Subcutaneous abdominal adipose tissue (tissue), 5 donors: ENCODE results near the gene TTYH3.

Experiments
- H3K27ac ChIP-seq: one replicate; pipeline ENCODE4 v1.7.0; 2013; ENCODE audit warnings: low read depth, mild to moderate bottlenecking, inconsistent platforms, low read length, moderate library complexity
- H3K27me3 ChIP-seq, 5 donors: one replicate each; pipeline ENCODE4 v1.7.0; 2013; ENCODE audit warnings: low read length in 5 of 5, inconsistent platforms in 1 of 5; ENCODE audit not compliant: control insufficient read depth in 5 of 5, insufficient read depth in 4 of 5
- H3K36me3 ChIP-seq, 5 donors: one replicate each; pipeline ENCODE4 v1.7.0; 2013; ENCODE audit warnings: low read length in 5 of 5; ENCODE audit not compliant: control insufficient read depth in 5 of 5, insufficient read depth in 5 of 5
- H3K4me1 ChIP-seq, 5 donors: one replicate each; pipeline ENCODE4 v1.7.0; 2013; ENCODE audit warnings: low read length in 5 of 5, mild to moderate bottlenecking in 3 of 5, moderate library complexity in 1 of 5; ENCODE audit not compliant: control insufficient read depth in 5 of 5, insufficient read depth in 5 of 5
- H3K4me3 ChIP-seq, 5 donors: one replicate each; pipeline ENCODE4 v1.7.0; 2013; ENCODE audit warnings: low read length in 5 of 5, low read depth in 1 of 5
- H3K9ac ChIP-seq, 5 donors: one replicate each; pipeline ENCODE4 v1.7.0; 2013; ENCODE audit warnings: low read length in 5 of 5, mild to moderate bottlenecking in 4 of 5, moderate library complexity in 3 of 5
- H3K9me3 ChIP-seq, 5 donors: one replicate each; pipeline ENCODE4 v1.7.0; 2013; ENCODE audit warnings: low read length in 5 of 5; ENCODE audit not compliant: control insufficient read depth in 5 of 5
- donor health status: healthy.
- donor health status: healthy.
- donor health status: healthy.
- donor health status: healthy.
- donor health status: healthy.

The TTYH3 gene

DNA sequence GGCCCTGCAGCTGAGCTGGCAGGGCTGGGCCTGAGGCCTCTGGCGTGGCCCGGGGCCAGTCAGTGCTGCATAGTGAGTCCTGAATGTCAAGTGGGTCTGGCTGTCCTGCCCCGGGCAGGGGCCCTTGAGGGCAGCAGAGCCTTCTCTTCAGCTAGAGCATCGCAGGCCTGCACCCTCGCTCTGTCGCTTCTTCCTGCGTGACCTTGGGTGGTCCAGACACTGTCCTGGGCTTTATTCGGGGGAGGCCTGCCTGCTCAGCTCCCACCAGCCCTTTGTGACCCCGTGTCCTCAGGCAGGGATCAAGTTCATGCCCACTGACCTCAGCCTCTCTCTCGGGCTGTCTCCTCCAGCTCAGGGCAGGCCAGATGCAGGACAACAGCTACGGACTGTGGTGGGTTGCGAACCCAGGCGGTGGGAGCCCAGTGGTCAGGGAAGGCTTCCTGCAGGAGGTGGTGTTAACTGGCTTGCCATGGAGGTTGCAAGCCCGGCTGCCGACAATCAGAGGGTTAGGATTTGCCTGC is 3.4 kb downstream of the TTYH3 start:
- peaks cover 0 to under 1% (median 0%) of the 10 kb centered on the region in 5 donors for H3K36me3 ChIP-seq
- no peak overlapping the region for H3K27ac ChIP-seq
- no peaks in the 10 kb centered on the region for H3K27me3 ChIP-seq
- peaks cover 4 to 93% (median 85%) of the 10 kb centered on the region in 5 donors for H3K4me1 ChIP-seq
- H3K9me3 ChIP-seq: no peaks in the 10 kb centered on the region
- no peak overlapping the region for H3K9ac ChIP-seq
- peak overlapping the region in 1 of 5 donors; percentile 0 for H3K4me3 ChIP-seq

DNA sequence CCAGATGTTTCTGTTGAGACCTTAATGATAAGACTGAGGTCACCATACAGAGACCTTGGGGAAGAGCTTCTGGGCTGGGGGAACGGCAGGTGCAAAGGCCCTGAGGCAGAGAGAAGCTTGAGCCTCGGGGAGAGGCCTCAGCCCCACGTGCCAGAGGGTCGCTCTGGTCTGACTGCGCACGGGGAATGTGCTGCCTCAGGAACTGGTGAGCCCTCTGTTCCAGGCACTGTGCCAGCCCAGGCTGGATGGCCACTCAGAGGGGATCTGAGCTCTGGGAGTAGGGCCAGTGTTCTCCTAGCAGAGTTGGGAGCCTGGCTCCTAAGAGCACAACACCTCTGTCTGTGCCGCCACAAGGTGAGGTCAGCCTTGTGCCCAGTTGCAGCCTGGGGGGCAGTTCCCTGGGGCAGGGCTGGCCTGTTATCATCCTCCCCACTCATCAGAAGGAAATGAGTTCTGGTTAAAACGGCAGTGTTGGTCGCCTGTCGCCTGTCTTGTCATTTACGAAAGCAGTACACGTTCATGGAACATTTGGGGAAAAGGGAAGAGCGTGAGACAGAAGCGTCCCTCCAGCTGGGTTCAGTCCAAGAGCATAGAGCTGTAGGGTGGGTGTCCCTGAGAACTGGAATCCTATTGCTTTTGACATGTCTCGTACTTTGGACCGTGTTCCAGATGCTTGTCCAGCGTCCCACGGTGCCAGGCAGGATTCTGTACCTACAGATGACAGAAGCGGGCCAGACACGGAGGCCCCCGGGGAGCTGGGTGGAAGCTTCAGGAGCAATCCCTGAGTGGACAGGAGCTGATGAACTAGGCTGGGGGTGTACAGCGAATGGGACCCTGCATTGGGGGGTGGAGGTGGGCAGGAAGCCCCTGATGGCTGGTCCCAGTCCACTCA is 4.3 kb downstream of the TTYH3 start:
- Histone ChIP-seq H3K9ac (peak overlapping the region in 2 of 5 donors; percentile 43 to 47), H3K9me3 (no peaks in the 10 kb centered on the region), H3K27ac (no peak overlapping the region), H3K4me1 (peaks cover 4 to 94% (median 86%) of the 10 kb centered on the region in 5 donors), H3K27me3 (no peaks in the 10 kb centered on the region), H3K4me3 (peak overlapping the region in 1 of 5 donors; percentile 23), H3K36me3 (peaks cover 0 to 5% (median 0%) of the 10 kb centered on the region in 5 donors)

DNA sequence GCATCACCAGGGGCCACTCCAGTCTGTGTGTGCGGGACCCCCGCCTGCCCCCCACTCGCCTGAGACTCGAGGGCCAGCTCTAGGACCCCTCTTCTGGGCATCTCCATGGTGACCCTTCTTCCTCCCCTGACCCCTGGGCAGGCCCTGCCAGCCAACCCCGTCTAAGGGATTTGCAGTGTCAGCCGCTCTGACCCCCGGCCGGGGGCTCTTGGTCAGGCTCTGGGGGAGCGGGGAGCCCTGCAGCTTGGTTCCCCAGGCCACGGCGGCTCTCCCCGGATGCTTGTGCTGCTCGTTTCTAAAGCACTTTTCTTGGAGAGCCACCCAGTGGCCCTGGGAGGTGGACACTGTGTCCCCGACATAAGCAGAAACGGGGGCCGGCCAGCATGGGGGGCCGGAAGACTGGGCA is 5.3 kb downstream of the TTYH3 start:
- no peaks in the 10 kb centered on the region for H3K27me3 ChIP-seq
- H3K4me1 ChIP-seq: peaks cover 4 to 99% (median 92%) of the 10 kb centered on the region in 5 donors
- H3K36me3 ChIP-seq: peaks cover 0 to 5% (median 0%) of the 10 kb centered on the region in 5 donors
- no peaks in the 10 kb centered on the region for H3K9me3 ChIP-seq
- H3K27ac ChIP-seq: no peak overlapping the region
- H3K9ac ChIP-seq: no peak overlapping the region
- peak overlapping the region in 1 of 5 donors; percentile 40 for H3K4me3 ChIP-seq

DNA sequence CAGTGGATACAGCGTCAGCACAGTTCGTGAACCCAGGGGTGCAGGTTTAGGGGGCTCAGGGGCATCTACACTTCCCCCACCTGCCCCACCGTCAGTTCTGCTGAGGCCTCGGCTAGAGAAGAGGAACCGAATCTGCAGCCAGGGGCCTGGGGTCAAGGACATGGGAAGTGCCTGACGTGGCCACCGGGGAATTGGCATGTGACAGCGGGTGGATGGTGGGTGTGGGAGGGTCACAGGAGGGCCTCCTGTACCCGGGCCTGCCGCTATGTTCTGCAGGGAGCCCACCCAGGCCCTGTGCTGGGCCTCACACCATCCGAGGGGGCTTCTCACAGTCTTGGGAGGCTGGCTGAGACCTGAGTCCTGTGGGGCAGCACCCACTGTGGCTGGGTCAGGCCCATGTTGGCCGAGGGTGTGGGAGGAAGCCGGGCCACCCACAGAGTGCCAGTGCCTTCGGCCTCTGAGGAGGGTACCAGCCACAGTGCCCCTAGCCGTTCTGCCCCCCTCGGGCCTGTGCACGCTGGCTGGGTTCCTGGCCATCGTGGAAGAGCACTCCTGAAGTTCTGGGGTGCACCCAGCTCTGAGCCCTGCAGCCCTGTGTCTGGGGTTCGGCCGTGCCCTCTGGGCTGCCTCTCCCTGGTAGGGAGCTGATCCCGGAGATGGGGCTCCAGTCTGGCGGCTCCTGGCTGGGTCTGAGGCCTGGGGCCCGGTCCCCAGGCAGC is 5.9 kb downstream of the TTYH3 start:
- peaks cover 0 to 5% (median 0%) of the 10 kb centered on the region in 5 donors for H3K36me3 ChIP-seq
- H3K4me1 ChIP-seq: peaks cover 4 to 95% (median 88%) of the 10 kb centered on the region in 5 donors
- no peaks in the 10 kb centered on the region for H3K9me3 ChIP-seq
- H3K4me3 ChIP-seq: peak overlapping the region in 1 of 5 donors; percentile 40
- peak overlapping the region; percentile 62 for H3K27ac ChIP-seq
- H3K27me3 ChIP-seq: no peaks in the 10 kb centered on the region
- H3K9ac ChIP-seq: peak overlapping the region in 1 of 5 donors; percentile 57

DNA sequence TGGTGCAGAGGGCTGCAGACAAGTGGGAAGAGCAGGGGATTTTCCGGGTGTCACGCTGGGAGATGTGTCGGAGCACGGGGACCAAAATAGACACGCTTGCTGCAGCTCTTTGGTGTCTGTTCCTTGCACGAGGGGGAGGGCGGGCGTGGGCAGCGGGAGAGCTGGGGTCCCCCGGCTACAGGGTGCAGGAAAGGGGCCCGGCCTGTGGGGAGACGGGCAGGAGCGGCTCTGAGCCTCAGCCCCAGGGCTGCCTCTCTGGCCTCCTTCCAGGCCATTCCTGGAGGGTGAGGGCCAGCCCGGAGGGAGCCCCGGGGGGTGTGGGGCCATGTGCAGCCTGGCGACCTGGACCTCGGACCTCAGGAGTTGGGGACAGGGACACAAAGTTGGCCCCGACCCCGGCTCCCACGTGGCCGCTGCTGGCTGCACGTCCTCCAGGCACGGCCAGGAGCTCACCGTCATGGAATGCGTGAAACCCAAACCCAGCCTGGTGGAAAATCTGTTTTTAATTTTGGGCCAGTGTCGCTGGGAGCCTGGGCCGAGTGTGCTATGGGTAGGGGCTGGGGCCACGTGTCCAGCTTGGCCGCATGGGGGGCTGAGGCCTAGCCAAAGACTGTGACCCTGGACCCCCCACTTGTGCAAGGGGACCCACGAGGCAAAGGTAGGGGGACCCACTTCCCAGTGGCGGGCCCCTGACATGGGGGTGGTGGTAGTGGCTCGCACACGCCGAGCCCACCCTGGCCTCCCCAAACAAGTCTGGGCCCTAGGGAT is 6.6 kb downstream of the TTYH3 start:
- H3K4me1 ChIP-seq: peaks cover 4 to 90% (median 82%) of the 10 kb centered on the region in 5 donors
- peak overlapping the region in 1 of 5 donors; percentile 57 for H3K9ac ChIP-seq
- H3K9me3 ChIP-seq: no peaks in the 10 kb centered on the region
- H3K27ac ChIP-seq: peak overlapping the region; percentile 62
- H3K36me3 ChIP-seq: peaks cover 0 to 5% (median 0%) of the 10 kb centered on the region in 5 donors
- no peaks in the 10 kb centered on the region for H3K27me3 ChIP-seq
- H3K4me3 ChIP-seq: peak overlapping the region in 2 of 5 donors; percentile 6 to 40

DNA sequence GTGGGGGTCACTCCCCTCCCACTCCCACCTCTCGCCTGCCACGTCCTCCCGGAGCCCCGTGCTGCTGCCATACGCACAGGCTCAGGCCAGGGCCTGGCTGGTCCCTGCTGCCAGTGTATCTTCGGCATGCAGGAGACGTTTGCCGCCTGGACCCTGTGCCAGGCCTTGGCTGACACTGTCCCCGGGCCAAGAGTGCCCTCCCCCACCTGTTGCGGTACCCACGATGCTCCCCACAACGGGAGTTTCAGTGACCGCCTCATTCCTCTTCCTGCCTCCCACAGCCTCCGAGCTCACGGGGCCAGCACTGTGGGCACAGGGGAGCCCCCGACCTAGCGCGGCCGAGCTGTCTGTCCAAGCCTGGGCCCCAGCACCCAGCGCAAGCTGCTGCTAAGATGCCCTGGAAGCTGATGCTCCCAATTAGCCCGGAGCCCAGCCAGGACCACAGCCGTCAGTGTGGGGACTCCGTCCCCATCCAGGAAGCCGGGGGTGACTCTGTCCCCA is 7.4 kb downstream of the TTYH3 start:
- Histone ChIP-seq H3K36me3 (peaks cover 0 to 5% (median 0%) of the 10 kb centered on the region in 5 donors), H3K27ac (no peak overlapping the region), H3K4me3 (no peak overlapping the region), H3K9ac (peak overlapping the region in 2 of 5 donors; percentile 28 to 41), H3K9me3 (no peaks in the 10 kb centered on the region), H3K27me3 (no peaks in the 10 kb centered on the region), H3K4me1 (peaks cover 1 to 90% (median 82%) of the 10 kb centered on the region in 5 donors)

DNA sequence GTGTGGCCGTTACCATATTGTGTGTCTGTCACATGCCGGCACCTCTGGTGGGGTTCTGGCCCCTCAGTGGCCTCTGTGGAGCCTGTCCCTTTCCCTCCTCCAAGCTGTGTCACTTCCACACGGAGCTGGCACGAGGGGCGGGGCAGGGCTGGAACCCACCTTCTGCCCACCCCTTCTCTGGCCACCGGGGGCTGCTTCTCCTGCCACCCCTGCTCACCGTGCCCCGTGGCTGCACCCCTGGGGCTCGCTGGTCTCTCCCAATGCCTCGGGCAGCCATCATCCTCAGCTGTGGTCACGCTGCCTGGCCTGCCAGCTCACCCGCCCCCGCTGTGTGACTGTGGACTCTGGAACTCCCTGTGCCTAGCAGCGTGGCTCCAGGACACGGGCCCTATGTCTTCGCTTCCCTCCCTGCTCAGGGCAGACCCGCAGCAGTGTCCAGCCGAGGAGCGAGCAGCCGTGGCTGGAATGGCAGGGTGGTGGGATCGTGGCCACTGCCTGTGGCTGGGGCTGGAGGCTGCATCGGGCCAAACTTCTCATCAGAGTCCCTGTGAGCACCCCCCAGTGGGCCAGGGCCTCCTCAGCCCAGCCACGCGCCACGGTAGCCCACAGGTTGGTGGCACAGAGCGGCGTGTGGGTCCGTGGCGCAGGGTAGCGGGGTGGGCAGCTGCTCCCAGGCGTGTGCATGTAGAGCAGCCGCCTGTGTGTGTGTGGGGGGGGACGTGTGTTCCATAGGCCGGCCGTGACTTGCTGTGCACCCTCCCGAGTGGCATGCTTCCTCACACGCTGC is 8.1 kb downstream of the TTYH3 start:
- no peak overlapping the region for H3K4me3 ChIP-seq
- H3K9me3 ChIP-seq: no peaks in the 10 kb centered on the region
- peaks cover 0 to 5% (median 0%) of the 10 kb centered on the region in 5 donors for H3K36me3 ChIP-seq
- no peaks in the 10 kb centered on the region for H3K27me3 ChIP-seq
- H3K27ac ChIP-seq: no peak overlapping the region
- no peak overlapping the region for H3K9ac ChIP-seq
- peaks cover 1 to 91% (median 87%) of the 10 kb centered on the region in 5 donors for H3K4me1 ChIP-seq

DNA sequence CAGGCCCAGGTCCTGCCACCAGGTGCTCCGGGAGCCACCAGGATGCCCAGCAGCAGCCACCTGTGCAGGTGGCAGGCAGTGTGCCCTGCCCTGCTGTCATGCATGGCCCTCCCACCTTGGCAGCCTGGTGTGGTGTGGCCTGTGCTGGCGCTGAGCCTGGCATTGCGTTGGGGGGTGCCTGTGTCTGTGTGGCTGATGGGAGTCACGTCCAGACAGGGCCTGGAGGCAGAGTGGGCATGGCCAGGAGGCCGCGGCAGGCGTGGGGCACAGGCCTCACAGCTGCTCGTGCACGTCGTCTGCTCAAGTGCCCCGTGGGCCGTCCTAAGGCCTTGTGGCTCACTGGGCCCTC is 8.7 kb downstream of the TTYH3 start:
- no peak overlapping the region for H3K27ac ChIP-seq
- H3K36me3 ChIP-seq: peaks cover 0 to 5% (median 0%) of the 10 kb centered on the region in 5 donors
- no peaks in the 10 kb centered on the region for H3K9me3 ChIP-seq
- H3K27me3 ChIP-seq: no peaks in the 10 kb centered on the region
- H3K9ac ChIP-seq: no peak overlapping the region
- peaks cover 0 to 91% (median 87%) of the 10 kb centered on the region in 5 donors for H3K4me1 ChIP-seq
- no peak overlapping the region for H3K4me3 ChIP-seq
